GM23338 (cell line): Measurements from ENCODE around the gene RPH3AL. TPM values are rescaled to one million over a fixed set of nuclear protein-coding genes. Genes with fewer than 3 reads are reported as not detected.
"Not testable (repeated sequence)": the region's sequence is repeated elsewhere in the genome, so short reads cannot be mapped to it uniquely, and the experiment has no call there.

ENCODE experiments used
- ATAC-seq: fragments of 200-7000 bp; cut with Tn5 transposase; 3 replicates; pipeline ENCODE4 v1.9.1; 2020
- DNase-seq: peaks from one replicate; pipeline ENCODE4 v3.0.0-alpha.2; 2015; ENCODE audit warnings: low spot score
- H2AFZ ChIP-seq: fragments of 200-600 bp; sonication (generic); 2 replicates; pipeline ENCODE4 v1.8.0; 2016; ENCODE audit warnings: antibody characterized with exemption, mild to moderate bottlenecking, moderate library complexity
- H3F3A ChIP-seq: fragments of 200-600 bp; sonication (generic); replicated peaks from 2 replicates; pipeline ENCODE4 v1.8.0; 2017; ENCODE audit warnings: antibody characterized with exemption, mixed run types, low read depth
- H3K27ac ChIP-seq: fragments of 200-600 bp; sonication (generic); 2 replicates; pipeline ENCODE4 v1.6.1; 2016; ENCODE audit warnings: low read depth
- H3K27me3 ChIP-seq: fragments of 200-600 bp; sonication (generic); 2 replicates; pipeline ENCODE4 v1.8.0; 2016; ENCODE audit warnings: mild to moderate bottlenecking, mixed run types, moderate library complexity; ENCODE audit not compliant: insufficient read depth
- H3K36me3 ChIP-seq: fragments of 200-600 bp; sonication (generic); 2 replicates; pipeline ENCODE4 v1.8.0; 2016; ENCODE audit warnings: mild to moderate bottlenecking; ENCODE audit not compliant: insufficient read depth
- H3K4me1 ChIP-seq: fragments of 200-600 bp; sonication (generic); 2 replicates; pipeline ENCODE4 v1.8.0; 2016; ENCODE audit warnings: mild to moderate bottlenecking, moderate library complexity; ENCODE audit not compliant: insufficient read depth
- H3K4me2 ChIP-seq: fragments of 200-600 bp; sonication (generic); 2 replicates; pipeline ENCODE4 v1.7.1; 2017; ENCODE audit warnings: mixed run types
- H3K4me3 ChIP-seq: fragments of 200-600 bp; sonication (generic); 2 replicates; pipeline ENCODE4 v1.6.1; 2016; ENCODE audit warnings: mixed run types
- H3K79me2 ChIP-seq: fragments of 200-600 bp; sonication (generic); replicated peaks from 2 replicates; pipeline ENCODE4 v1.8.0; 2017; ENCODE audit warnings: mild to moderate bottlenecking; ENCODE audit not compliant: insufficient read depth
- H3K9me2 ChIP-seq: fragments of 200-600 bp; sonication (generic); 2 replicates; pipeline ENCODE4 v1.8.0; 2017; ENCODE audit not compliant: insufficient read depth
- H4K20me1 ChIP-seq: fragments of 200-600 bp; sonication (generic); replicated peaks from 2 replicates; pipeline ENCODE4 v1.8.0; 2017; ENCODE audit warnings: mild to moderate bottlenecking; ENCODE audit not compliant: insufficient read depth
- H3K27ac Mint-ChIP-seq: 2 replicates; pipeline ENCODE4 v1.8.0; 2020; ENCODE audit warnings: inconsistent platforms, mild to moderate bottlenecking, moderate library complexity, mixed read lengths
- H3K27me3 Mint-ChIP-seq: 3 replicates; pipeline ENCODE4 v1.8.0; 2022; ENCODE audit warnings: low read depth, mild to moderate bottlenecking, moderate library complexity, mixed read lengths, inconsistent platforms; ENCODE audit not compliant: insufficient read depth, poor library complexity
- H3K36me3 Mint-ChIP-seq: 3 replicates; pipeline ENCODE4 v1.8.0; 2021; ENCODE audit warnings: low read depth, mild to moderate bottlenecking, inconsistent platforms, moderate library complexity, mixed read lengths
- H3K4me1 Mint-ChIP-seq: 3 replicates; pipeline ENCODE4 v1.8.0; 2020; ENCODE audit warnings: mild to moderate bottlenecking, inconsistent platforms, mixed read lengths
- H3K4me3 Mint-ChIP-seq: 3 replicates; pipeline ENCODE4 v1.8.0; 2021; ENCODE audit warnings: moderate library complexity, mild to moderate bottlenecking, inconsistent platforms, mixed read lengths
- H3K9me3 Mint-ChIP-seq: 3 replicates; pipeline ENCODE4 v1.8.0; 2020; ENCODE audit warnings: moderate library complexity, mild to moderate bottlenecking, inconsistent platforms, mixed read lengths
- CREB1 ChIP-seq: fragments of 250-450 bp; sonication (Bioruptor Pico); IDR thresholded peaks from 2 replicates; pipeline ENCODE4 v1.5.0; 2020; ENCODE audit warnings: low read depth, mild to moderate bottlenecking, moderate library complexity
- CTCF ChIP-seq, 2 experiments: fragments of 200-600 bp in 1 of 2; sonication (generic) in 1 of 2; conservative IDR thresholded peaks; 2 replicates each; pipeline versions ENCODE4 v1.5.1 to v1.6.1; 2016 to 2017; ENCODE audit warnings: antibody characterized with exemption in 2 of 2, low read depth in 2 of 2, mild to moderate bottlenecking in 2 of 2, moderate library complexity in 1 of 2
- ETS1 ChIP-seq: IDR thresholded peaks from 2 replicates; pipeline ENCODE4 v1.6.1; 2016; ENCODE audit warnings: antibody characterized with exemption
- EZH2 ChIP-seq: fragments of 200-600 bp; sonication (generic); IDR thresholded peaks from one replicate; pipeline ENCODE4 v1.8.0; 2017; ENCODE audit warnings: antibody characterized with exemption, mild to moderate bottlenecking, low read depth; ENCODE audit not compliant: unreplicated experiment
- EZH2phosphoT487 ChIP-seq: fragments of 200-600 bp; sonication (generic); IDR thresholded peaks from one replicate; pipeline ENCODE4 v1.8.1; 2018; ENCODE audit warnings: antibody characterized with exemption; ENCODE audit not compliant: unreplicated experiment
- JUNB ChIP-seq: IDR thresholded peaks from one replicate; pipeline ENCODE4 v1.6.1; 2016; ENCODE audit warnings: antibody characterized with exemption; ENCODE audit not compliant: unreplicated experiment
- NANOG ChIP-seq: IDR thresholded peaks from 2 replicates; pipeline ENCODE4 v1.6.1; 2016; ENCODE audit warnings: antibody characterized with exemption, borderline replicate concordance
- POLR2AphosphoS5 ChIP-seq: IDR thresholded peaks from 2 replicates; pipeline ENCODE4 v1.6.1; 2016; ENCODE audit warnings: antibody characterized with exemption, low read depth
- REST ChIP-seq: IDR thresholded peaks from one replicate; pipeline ENCODE4 v1.6.1; 2018; ENCODE audit warnings: antibody characterized with exemption; ENCODE audit not compliant: unreplicated experiment
- STAT1 ChIP-seq: IDR thresholded peaks from one replicate; pipeline ENCODE4 v1.6.1; 2016; ENCODE audit warnings: antibody characterized with exemption; ENCODE audit not compliant: unreplicated experiment
- ZNF114 ChIP-seq: fragments of 250-450 bp; sonication (Bioruptor Pico); IDR thresholded peaks from 2 replicates; pipeline ENCODE4 v1.5.0; 2020; ENCODE audit warnings: mild to moderate bottlenecking, moderate library complexity
- ZNF331 ChIP-seq: fragments of 250-450 bp; sonication (Bioruptor Pico); IDR thresholded peaks from 2 replicates; pipeline ENCODE4 v1.5.0; 2020; ENCODE audit warnings: low read depth, mild to moderate bottlenecking, moderate library complexity
- polyA plus RNA-seq: library from polyadenylated mRNA; unstranded; fragments of >200 nt; fragmentation: Nextera tagmentation; extraction: Ambion mirVana; gene quantifications from 2 replicates; pipeline ENCODE4 v1.2.1, GENCODE V29; 2016
- total RNA-seq: library from RNA; depleted of rRNA; stranded (reverse); fragments of >200 nt; shearing (Covaris generic); gene quantifications from 2 replicates; pipeline ENCODE4 v1.2.3, GENCODE V29; 2014

RPH3AL gene
- total and polyA plus RNA-seq, 2 experiments from 2014 or later = 2.7 to 6.3 TPM

GRCh38 chr17:199191-199604, 153.4 kb downstream of the RPH3AL start (continued):
- TF ChIP-seq REST = no peak
- no peak for TF ChIP-seq ETS1
- no peak for TF ChIP-seq ZNF331 (CRISPR knock-in tag)
- TF ChIP-seq JUNB = no peak
- no peak for TF ChIP-seq CREB1 (CRISPR knock-in tag)
- no peak for TF ChIP-seq STAT1
- TF ChIP-seq POLR2AphosphoS5 = no peak
- no peak for TF ChIP-seq CTCF (conservative IDR thresholded peaks at IDR 0.05; ENCODE audit: low read depth in 2 of 2)

GRCh38 chr17:198225-198624, 154.4 kb downstream of the RPH3AL start:
- Mint-ChIP-seq H3K4me1 (peaks cover 29% of the 10 kb centered on the region), H3K27me3 (peaks cover 13% of the 10 kb centered on the region)
- not testable (repeated sequence) for H3F3A ChIP-seq, H3K4me1 ChIP-seq, ATAC-seq, DNase-seq, H4K20me1 ChIP-seq, H3K79me2 ChIP-seq, H3K27me3 ChIP-seq, H3K4me3 Mint-ChIP-seq, H2AFZ ChIP-seq, H3K36me3 Mint-ChIP-seq, H3K27ac ChIP-seq, H3K4me3 ChIP-seq, H3K9me2 ChIP-seq, H3K27ac Mint-ChIP-seq, H3K4me2 ChIP-seq, H3K9me3 Mint-ChIP-seq, H3K36me3 ChIP-seq

GRCh38 chr17:197352-197751, 155.3 kb downstream of the RPH3AL start:
- Histone ChIP-seq H3K4me3 (no peak overlapping the region), H2AFZ (no peak overlapping the region), H3K9me2 (no peaks in the 10 kb centered on the region), H4K20me1 (no peaks in the 10 kb centered on the region), H3F3A (no peaks in the 10 kb centered on the region), H3K79me2 (no peaks in the 10 kb centered on the region), H3K4me1 (peaks cover 5% of the 10 kb centered on the region; the same call in 1 of the 2 replicates), H3K4me2 (no peak overlapping the region), H3K27me3 (no peaks in the 10 kb centered on the region), H3K36me3 (no peaks in the 10 kb centered on the region), H3K27ac (no peak overlapping the region)
- DNase-seq (no peak), ATAC-seq (no peak)
- peaks cover 29% of the 10 kb centered on the region for H3K4me1 Mint-ChIP-seq
- H3K9me3 Mint-ChIP-seq = no peaks in the 10 kb centered on the region
- H3K27me3 Mint-ChIP-seq = peaks cover 15% of the 10 kb centered on the region
- no peak overlapping the region for H3K4me3 Mint-ChIP-seq
- H3K27ac Mint-ChIP-seq = no peak overlapping the region
- H3K36me3 Mint-ChIP-seq = no peaks in the 10 kb centered on the region
- no peak for TF ChIP-seq CREB1 (CRISPR knock-in tag)
- TF ChIP-seq EZH2 = no peak
- no peak for TF ChIP-seq ZNF114 (CRISPR knock-in tag)
- no peak for TF ChIP-seq ETS1
- no peak for TF ChIP-seq NANOG
- TF ChIP-seq EZH2phosphoT487 = no peak
- TF ChIP-seq REST = no peak
- no peak for TF ChIP-seq STAT1
